GM21786 (cell line): ENCODE results near the gene TMEM240.
"Not testable (repeated sequence)": the region's sequence is repeated elsewhere in the genome, so short reads cannot be mapped to it uniquely, and the experiment has no call there.

Source experiments
- ATAC-seq: cut with Tn5 transposase; IDR thresholded peaks from one replicate; pipeline ENCODE4 v1.9.1; 2021; ENCODE audit not compliant: unreplicated experiment

The TMEM240 gene

DNA sequence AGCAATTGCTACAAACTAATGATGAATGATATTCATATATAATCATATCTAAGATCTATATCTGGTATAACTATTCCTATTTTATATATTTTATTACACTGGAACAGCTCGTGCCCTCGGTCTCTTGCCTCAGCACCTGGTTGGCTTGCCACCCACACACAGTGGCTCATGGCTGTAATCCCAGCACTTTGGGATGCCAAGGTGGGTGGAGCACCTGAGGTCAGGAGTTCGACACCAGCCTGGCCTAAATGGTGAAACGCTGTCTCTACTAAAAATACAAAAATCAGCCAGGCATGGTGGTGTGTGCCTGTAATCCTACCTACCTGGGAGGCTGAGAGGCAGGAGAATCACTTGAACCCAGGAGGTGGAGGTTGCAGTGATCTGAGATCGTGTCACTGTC, 34.6 kb downstream of the TMEM240 start:
- not testable (repeated sequence) for ATAC-seq

DNA sequence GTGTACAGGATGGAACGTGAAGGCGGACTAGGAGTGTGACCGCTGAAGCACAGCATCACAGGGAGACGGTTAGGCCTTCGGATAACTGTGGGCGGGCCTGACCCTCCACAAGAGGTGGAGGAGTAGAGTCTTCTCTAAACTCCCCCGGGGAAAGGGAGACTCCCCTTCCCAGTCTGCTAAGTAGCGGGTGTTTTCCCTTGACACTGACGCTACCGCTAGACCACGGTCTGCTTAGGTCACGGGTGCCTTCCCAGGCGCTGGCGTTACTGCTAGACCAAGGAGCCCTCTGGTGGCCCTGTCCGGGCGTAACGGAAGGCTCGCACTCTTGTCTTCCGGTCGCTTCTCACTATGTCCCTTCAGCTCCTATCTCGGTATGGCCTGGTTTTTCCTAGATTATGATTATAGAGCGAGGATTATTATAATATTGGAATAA, 35.0 kb downstream of the TMEM240 start:
- peak; percentile 65 for ATAC-seq

DNA sequence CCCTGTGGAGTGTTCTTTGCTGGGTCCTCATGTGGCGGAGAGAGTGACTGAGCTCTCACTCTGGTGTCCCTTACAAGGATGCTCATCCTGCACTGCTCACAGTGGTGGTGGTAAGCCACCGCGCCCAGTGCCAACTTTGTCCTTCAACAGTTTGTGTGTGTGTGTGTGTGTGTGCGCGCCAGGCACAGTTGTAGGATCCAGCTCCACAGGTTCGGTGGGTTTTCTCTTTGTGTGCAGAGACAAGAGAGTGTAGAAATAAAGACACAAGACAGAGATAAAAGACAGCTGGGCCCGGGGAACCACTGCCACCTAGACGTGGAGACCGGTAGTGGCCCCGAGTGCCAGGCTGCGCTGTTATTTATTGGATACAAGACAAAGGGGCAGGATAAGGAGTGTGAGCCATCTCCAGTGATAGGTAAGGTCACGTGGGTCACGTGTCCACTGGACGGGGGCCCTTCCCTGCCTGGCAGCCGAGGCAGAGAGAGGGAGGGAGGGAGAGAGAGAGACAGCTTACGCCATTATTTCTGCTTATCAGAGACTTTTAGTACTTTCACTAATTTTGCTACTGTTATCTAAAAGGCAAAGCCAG, 35.6 kb downstream of the TMEM240 start:
- ATAC-seq: not testable (repeated sequence)

DNA sequence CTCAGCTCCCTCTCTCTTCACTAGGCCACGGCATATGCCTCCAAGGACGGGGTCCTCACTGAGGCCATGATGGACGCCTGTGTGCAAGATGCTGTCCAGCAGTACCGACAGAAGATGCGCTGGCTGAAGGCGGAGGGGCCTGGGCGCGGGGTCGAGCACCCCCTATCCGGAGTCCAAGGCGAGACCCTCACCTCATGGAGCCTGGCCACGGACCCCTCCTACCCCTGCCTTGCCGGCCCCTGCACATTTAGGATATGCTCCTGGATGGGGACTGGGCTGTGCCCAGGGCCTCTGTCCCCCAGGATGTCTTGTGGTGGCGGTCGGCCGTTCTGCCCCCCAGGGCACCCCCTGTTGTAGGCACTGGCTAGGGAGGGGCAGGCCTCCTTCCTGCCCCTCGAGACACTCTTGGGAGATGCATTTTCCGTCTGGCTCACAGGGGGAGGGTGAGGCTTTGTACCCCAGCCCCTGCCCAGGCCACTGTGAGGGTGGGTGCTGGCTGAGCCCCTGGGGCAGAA, 44.9 kb downstream of the TMEM240 start:
- not testable (repeated sequence) for ATAC-seq

DNA sequence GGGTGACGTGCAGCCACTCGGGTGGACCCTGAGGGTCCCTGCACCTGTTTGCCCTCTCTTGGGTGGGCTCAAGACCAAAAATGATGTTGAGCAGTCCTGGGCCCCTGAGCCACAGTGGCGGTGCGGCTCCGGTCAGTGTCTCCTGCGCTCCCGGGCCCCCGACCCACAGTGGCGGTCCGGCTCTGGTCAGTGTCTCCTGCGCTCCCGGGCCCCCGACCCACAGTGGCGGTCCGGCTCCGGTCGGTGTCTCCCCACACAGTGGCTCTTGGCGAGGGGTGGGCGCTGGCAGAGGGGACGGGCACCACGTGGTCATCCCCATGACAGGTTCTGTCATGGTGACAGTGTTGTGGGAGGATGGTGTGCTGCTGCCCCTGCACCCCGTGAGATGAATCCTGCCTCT, 46.1 kb downstream of the TMEM240 start:
- not testable (repeated sequence) for ATAC-seq

DNA sequence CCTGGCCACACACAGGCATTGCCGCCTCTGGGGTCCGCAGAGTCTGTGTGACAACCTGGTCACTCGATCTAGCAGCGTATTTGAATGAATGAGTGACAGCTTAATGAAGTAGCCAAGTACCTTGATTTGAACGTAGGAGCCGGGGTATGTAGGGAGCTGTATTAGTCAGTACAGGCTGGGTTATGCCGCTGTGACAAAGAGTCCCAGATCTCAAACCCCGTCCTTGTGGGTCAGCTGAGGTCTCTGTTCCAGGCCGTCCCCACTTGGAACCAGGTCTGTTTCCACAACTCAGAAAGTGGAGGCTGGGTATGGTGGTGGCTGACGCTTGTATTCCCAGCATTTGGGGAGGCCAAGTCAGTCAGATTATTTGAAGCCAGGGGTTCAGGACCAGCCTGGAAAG, 48.8 kb downstream of the TMEM240 start:
- ATAC-seq: no peak

DNA sequence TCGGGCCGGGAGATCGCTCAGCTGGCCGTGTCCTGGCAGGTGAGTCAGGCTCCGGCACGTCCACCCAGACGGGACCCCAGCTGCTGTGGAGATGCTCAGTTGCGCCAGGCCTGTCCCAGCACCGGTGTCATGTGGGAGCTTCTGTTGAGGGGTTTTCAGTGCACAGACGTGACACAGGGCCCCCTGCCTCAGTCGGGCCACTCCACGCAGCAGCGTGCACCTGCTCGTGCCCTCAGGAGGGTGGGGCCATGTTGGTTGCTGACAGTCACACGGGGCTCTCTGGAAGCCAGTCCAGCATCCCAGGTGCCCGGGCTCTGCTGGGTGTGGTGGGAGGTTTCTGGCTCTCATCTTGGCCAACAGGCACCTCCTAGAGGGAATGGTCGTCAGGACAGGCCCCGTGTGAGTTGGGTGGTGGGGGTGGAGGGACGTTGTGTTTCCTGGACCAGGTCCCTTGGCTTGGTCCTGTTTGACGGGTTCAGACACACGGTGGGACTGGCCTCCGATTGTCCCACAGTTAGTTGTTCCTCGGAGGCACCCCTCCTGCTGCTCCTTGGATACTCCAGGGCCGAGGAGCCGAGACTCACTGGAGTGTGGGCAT, 49.7 kb downstream of the TMEM240 start:
- no peak for ATAC-seq

DNA sequence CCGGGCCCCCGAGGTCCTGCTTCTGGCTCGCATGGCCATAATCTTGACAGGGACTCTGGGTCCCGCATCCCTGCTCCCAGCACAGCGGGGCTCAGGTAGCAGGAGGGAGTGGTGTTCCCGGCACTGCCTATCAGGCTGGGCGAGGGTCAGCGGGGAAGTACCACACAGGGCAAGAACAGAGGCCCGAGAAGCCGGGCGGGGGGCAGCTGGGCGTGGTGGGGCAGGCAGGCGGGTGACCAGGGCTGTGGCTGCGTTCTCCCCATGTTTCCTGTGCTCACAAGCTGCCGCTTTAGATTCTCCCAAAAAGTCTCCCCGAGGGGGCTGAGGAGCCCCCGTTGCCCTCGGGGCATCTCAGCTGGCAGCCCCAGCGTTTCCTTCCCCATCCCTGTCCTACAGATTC, 50.6 kb downstream of the TMEM240 start:
- no peak for ATAC-seq

DNA sequence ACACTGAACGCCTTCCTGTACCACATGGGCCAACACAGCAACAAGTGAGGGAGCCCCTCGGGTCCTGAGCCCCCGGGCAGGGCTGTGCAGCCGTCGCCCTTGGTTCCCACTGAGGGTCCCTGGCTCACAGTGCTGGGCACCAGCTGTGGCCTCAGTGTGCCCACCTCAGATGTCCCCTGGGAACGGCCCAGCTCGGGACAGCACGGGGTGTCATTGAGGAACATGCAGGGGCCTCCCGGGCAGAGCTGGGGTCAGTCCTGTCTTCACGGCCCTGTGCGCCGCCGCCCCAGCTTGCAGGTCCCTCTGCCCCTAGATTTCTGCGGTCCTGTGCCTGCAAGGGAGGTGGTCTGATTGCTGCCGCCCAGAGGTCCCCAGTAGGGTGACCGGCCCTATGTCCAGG, 51.2 kb downstream of the TMEM240 start:
- no peak for ATAC-seq

DNA sequence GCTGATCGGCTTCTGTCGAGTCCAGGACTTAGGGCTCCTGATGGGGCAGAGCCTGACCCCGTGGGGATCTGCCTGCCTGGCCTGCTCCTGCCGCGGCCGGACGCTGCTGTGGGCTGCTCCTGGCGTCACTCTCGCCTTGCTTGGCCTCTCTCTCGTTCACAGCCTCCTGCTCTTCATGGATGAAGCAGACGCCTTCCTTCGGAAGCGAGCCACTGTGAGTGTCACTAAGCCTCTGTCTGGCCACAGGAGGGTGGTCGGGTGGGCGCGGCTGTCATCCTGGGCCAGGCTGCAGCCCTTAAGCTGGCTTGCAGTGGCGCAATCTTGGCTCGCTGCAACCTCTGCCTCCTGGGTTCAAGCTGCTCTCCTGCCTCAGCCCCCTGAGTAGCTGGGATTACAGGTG, 52.7 kb downstream of the TMEM240 start:
- no peak for ATAC-seq

DNA sequence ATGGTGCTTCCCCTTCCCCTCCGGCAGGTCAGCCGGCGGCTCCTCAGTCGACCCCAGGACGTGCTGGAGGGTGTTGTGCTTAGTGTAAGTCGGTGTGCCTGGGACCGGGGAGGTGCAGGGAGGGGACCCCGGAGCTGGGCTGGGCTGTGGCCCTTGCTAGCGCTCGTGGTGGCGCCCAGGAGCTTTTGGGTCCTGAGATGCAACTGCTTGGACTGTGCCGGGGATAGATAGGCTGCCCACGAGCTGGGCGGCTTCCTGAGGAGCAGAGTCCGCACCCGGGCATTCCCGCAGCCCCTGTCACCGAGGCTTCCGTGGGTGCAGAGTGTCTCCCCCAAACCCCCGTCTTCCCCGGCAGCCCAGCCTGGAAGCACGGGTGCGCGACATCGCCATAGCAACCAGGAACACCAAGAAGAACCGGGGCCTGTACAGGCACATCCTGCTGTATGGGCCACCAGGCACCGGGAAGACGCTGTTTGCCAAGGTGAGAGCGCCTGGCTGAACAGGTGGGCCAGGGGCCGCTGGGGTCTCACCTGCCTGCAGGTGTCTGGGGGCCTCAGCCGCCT, 54.6 kb downstream of the TMEM240 start:
- not testable (repeated sequence) for ATAC-seq

DNA sequence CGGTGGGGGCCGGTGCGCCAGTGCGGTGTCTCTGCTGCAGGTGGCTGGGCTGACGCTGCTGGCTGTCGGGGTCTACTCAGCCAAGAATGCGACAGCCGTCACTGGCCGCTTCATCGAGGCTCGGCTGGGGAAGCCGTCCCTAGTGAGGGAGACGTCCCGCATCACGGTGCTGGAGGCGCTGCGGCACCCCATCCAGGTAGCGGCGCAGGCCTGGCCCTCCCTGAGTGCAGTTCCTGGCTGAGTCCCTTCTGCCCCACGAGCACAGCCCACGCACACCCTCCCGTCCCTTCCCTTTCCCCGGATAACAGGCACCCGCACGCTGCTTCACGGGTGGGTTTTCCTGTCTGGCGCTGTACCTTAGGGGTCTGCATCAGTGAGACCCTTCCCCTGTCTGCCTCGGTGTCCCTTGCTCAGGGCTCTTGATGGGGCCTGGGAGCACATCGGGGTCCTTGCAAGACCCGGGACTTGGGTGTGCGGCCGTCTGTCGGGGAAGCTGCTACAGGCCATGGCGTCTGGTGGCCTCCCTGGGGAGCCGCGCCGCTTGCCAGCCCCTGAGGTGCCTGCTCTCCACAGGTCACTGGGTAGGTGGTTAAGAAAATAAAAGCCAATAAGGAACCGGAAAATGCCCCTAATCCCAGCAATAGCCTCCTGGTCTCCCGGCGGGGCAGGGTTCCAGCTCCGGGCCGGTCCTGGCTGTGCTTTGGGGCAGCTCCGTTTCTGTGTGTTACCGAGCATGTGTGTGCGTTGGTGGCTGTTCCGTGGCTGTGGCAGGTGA, 55.3 kb downstream of the TMEM240 start:
- not testable (repeated sequence) for ATAC-seq
